Endometrial microvascular endothelial cells (primary cell): ENCODE measurements around the gene CYGB. TPM values are rescaled to one million over a fixed set of nuclear protein-coding genes. Genes with fewer than 3 reads are reported as not detected.
"Not testable (repeated sequence)": the region's sequence is repeated elsewhere in the genome, so short reads cannot be mapped to it uniquely, and the experiment has no call there.

Experiments used
- in situ Hi-C: cut with HindIII; loops from 2 replicates; pipeline ENCODE4 v1.10.0; 2017; ENCODE audit warnings: low sequenced_read_pairs, low pct_unique_long_range_greater_than_20kb; ENCODE audit errors: inconsistent ontology term
- total RNA-seq: library from RNA; depleted of rRNA; stranded (reverse); fragments of >200 nt; gene quantifications from one replicate; pipeline ENCODE4 v1.2.3, GENCODE V29; 2015; ENCODE audit errors: inconsistent ontology term

The CYGB gene
- total RNA-seq, 1 donor from 2014 or later = 0.37 TPM

DNA sequence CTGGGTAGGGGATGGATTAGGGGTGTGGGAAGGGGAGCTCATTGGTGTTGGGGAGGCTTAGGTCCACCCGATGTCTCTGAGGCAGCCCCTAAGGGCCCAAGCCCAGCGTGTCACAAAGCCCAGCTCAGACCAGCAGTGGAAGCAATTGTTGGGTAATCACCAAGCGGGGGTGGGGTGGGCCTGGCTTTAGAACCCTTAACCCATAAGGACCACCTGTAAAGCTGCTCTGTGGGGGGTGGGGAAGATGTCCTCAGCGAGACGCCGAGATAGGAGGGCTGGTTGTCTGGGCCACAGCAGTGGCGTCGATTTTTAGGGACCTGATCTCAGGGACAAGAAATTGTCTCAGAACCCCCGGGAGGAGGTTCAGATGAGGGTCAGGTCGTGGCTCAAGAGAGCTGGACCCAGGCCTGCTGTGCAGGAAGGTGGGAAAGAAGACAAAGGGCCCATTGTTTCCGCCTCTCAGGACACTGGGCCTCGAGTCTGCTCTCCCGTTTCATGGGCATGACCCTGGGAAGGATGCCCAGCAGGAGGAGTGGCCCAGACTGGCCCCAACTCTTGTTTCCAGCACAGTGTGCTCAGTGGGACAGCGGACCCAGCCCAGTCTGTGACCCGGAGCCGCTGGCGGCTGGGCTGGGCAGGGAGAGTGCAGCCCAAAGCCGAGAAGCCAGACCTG is 32.2 kb upstream of the CYGB start:
- in situ Hi-C loops = no loop called here

- in situ Hi-C loops = no loop called here
Observed at GRCh38 chr17:76568811-76569221, 31.3 kb upstream of the CYGB start.

DNA sequence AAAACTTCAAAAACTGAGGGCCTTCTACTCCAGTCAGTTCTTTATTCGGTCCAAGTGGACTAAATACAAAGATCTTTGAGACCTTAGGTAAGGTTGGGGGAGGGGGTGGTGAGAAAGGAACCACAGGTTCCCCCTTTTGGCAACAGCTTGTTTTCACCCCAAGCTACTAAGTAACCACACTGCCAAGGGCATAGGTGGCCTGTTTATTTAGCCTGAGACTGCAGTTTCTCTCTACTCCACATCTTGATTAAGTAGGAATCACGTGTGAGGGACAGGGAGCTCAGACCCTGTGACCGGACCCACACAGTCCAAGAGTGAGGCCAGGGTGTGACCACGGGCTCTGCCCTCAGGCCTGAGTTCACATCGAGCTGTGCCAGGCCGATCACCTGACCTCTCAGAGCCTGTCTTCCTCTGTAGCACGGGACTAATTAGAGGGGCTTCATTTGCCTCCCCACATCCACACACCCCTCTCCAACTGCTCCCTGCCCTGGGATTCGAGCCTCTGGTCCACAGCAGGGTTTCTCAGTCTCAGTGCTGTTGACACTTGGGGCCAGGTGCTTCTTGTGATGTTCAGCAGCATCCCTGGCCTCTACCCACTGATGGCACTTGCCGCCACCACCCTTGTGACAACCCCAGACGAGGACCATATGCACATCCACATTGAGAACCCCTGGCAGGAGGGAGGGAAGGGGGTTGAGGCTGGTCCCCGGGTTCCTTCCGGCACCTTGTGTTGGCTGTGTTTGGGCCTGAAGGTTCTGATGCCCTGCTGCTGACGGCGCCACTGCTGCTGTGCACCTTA is 30.3 kb upstream of the CYGB start:
- in situ Hi-C loops = no loop called here

GRCh38 chr17:76566988-76567431 is 29.5 kb upstream of the CYGB start:
- in situ Hi-C loops = no loop called here

- in situ Hi-C loops = no loop called here
Observed at GRCh38 chr17:76566613-76566943, 29.1 kb upstream of the CYGB start.

- in situ Hi-C loops = no loop called here
Observed at GRCh38 chr17:76565728-76566612, 28.5 kb upstream of the CYGB start.

DNA sequence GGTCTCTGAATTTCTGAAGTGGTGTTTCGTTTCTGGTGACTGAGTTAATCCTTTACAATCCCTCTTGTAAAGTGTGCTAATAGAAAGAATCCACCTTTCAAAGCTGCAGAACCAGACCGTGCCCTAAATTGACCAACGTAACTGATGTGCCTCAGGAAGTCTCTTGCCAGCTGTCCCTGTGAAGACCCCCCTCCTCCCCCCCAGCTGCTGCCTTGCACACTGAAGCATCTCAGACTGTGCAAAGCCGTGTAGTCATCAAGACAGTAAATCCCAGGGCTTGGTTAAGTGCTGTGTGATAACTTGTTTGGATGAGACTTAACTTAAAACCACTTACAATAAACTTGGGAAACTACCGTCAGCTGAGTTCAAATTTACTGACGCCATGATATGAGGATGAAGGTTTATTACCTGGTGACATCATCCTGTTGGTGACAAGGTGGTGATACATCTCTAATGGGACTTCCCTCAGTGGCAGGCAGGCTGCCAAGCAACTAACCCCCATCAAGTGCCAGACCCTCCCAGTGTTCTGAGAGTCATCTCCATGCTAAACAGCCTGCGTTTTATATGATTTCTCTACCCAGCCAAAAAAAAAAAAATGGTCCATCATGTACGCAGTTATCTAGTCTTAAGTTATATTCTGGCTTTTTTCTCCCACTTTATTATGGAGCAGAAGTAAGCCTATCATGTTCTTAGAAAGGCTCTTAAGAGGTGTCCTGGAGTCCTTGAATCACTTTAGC is 27.6 kb upstream of the CYGB start:
- in situ Hi-C loops = not testable (repeated sequence)

GRCh38 chr17:76563359-76563758 is 25.9 kb upstream of the CYGB start:
- in situ Hi-C loops = not testable (repeated sequence)

DNA sequence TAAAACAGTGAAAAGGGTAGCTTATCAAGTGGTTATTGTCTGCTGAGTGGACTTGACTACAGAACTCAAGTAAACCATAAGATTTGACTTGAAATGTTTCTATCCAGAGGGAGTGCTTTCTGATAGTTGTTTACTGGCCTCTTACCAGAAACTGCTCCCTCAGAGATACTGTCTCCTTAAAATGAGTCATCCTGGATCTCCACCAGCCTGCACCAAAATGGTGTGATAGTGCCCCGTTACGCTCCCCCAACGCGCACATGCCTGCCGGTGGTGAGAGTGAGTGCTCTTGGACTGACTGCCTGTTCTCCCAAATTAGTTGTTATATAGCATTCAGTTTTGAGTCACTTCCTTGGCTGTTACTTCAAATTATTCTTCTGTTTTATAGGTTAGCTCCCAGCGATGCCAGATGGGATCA is 25.2 kb upstream of the CYGB start:
- in situ Hi-C loops = no loop called here

- in situ Hi-C loops = no loop called here
Observed at GRCh38 chr17:76561799-76562268, 24.3 kb upstream of the CYGB start.

DNA sequence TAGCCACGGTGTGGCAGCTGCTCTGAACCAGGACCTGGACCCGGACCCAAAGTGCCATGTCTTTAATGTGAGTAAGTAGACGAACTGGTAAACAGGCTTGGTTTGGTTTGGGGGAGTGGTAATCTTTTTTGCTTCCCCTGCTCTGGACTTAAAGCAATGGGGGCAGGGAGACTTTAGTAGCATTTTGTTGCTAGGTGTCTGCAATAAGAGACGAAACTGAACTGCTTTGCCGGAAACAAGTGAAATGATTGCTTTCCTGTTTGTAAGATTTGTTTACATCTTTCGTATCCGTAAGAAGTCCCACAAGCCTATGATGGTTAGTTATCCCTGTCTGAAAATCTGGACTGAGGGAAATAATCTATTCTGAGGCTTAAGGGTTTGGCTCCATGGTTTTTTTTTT is 23.8 kb upstream of the CYGB start:
- in situ Hi-C loops = no loop called here

- in situ Hi-C loops = no loop called here
Observed at GRCh38 chr17:76560877-76561221, 23.3 kb upstream of the CYGB start.

GRCh38 chr17:76560036-76560876 is 22.7 kb upstream of the CYGB start:
- in situ Hi-C loops = no loop called here

DNA sequence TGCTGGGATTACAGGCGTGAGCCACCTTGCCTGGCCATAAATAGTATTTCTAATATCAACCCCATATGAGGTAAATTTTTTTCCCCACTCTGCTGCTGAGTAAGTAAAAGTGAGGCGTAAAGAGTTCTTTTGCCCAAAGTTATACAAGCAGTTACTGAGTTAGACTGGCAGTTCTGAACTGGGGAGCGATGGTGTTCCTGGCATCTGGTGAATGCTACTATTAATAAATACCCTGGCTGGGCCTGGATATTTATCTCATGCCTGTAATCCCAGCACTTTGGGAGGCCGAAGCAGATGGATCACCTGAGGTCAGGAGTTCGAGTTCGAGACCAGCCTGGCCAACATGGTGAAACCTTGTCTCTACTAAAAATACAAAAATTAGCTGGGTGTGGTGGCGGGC is 22.0 kb upstream of the CYGB start:
- in situ Hi-C loops = not testable (repeated sequence)

GRCh38 chr17:76558198-76559095 is 20.9 kb upstream of the CYGB start:
- in situ Hi-C loops = no loop called here

GRCh38 chr17:76557368-76558197 is 20.1 kb upstream of the CYGB start:
- in situ Hi-C loops = no loop called here
